Measurements from ENCODE around the gene CST6. TPM values are rescaled to one million over a fixed set of nuclear protein-coding genes. Genes with fewer than 3 reads are reported as not detected.
A peak's percentile ranks its signal among the peaks of the same experiment; 100 is the strongest.
"Not testable (repeated sequence)": the region's sequence is repeated elsewhere in the genome, so short reads cannot be mapped to it uniquely, and the experiment has no call there.

The CST6 gene
- total RNA-seq, 1 experiment from 2014 or later: not detected

DNA sequence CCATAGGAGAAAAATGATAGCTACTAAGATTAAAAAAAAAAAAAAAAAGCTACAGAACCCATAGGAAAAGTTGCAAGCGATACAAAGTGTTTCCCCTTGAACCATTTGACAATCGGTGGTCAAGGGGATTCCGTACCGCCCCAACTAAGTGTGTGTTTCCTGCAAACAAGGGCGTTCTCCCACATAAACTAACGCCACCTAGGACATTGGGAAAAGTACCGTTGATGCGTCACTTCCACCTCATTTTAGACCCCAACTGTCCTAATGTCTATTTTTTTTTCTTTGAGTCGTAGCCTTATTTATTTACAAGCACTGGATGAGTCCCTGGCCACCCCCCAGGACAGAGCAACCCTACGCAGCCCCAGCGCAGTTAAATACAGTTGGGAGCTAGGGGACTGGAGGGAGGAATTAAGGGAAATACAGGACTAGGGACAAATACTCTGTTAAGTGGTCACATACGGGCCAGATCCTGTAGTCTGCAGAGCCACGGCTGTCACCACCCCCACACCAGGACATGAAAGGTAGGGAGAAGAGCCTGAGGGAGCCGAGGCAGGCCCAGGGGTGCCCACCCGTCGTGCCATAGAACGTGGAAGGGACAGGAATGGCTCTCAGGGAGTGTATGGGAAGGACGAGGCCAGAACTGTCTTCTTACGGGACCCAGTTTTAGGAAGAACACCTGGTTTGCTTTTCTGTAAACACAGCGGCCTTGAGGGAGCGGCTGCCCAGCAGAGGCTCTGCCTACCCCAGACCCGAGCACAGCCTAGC, 28.8 kb upstream of the CST6 start:
- no peak for DNase-seq (ENCODE audit: extremely low read depth, low read depth)

- no peak for DNase-seq (ENCODE audit: extremely low read depth, low read depth)
Observed at GRCh38 chr11:65983589-65983987, 28.2 kb upstream of the CST6 start.

DNA sequence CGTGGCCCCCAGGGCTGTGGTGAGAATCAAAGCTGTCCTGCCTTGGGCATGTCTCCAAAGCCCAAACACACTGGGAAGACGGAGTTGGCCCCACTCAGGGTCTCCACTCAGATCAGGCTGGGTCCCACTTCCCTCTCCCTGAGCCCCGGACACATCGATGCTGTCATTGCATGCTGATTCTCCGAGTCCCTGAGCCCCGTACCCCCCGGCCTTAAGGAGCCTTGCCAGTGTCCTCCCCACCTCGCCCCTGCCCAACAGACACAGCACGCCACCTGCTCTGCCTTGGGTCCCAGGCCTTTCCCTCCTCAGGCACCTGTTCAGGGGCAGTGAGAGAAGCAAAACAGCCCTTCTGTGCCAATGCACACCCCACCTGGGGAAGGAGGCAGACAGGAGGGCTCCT, 24.5 kb upstream of the CST6 start:
- no peak for DNase-seq (ENCODE audit: extremely low read depth, low read depth)

DNA sequence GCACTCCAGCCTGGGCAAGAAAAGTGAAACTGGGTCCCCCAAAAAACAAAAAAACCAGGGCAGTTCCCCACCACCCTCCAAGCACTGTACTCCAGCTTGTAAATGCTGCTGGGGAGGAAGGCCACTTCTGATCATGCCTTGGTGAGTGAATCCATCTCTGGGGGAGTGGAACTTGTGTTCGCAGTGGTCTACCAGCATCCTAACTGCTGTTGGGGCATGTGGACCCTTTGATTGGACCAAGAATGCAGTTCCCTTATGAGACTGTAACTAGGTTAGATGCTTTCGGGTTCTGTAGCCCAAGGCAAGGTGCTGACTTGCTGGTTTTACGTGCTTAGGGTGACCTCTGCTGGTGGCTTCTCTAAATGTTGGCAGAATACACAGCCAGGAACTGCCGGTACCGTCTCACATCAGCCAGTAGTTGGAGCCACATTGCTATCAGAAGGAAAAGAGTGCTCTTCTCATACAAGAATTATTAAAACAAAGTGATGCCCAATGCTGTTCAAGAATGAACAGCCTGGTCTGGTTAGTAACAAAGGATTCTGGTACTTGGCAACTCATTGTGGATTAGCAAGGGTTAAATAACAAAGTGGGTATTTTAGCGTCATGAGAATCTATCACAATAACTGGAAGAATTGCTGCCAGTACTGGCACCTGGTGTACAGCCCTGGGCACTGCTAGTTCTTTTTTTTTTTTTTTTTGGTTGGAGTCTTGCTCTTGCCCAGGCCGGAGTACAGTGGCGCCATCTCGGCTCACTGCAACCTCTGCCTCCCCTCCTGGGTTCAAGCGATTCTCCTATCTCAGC, 22.8 kb upstream of the CST6 start:
- DNase-seq (ENCODE audit: extremely low read depth, low read depth): peak; percentile 92

GRCh38 chr11:65992056-65992455, 19.8 kb upstream of the CST6 start:
- DNase-seq (ENCODE audit: extremely low read depth, low read depth): no peak

GRCh38 chr11:65997286-65997685, 14.5 kb upstream of the CST6 start:
- no peak for DNase-seq (ENCODE audit: extremely low read depth, low read depth)

DNA sequence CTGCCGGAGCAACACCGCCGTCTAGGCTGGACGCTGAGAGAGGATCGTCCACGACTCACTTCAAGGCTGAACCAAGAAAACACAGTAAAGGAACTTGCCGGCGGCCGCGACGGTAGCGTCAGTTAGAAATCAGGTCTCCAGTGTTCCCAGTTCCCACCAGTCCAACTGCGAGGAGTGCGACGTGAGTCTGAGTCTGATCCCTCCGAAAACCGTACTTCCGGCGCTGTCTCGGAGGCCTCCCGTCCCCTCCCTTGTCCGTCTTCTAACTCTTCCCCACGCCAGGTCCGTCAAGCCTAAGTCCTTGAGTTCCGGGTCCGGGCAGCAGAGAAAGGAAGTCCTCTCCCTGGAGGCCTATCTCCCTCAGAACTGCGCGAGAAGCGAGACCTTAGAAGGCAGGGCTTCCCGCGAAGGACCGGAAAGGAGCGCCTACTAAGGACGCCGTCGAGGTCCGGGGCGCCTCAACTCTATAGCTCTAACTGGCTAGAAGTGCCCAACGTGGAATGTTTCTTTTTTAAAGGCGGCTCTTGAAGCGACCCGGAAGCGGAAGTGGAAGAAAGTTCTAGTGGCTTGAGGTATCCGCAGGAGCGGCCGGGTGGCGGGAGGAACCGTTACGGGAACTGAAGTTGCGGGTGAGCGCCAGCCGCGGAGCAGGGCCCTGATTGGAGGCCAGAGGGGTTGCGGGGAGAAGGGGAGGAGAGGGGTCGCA, 9.7 kb upstream of the CST6 start, which contains the start of the genes BANF1 and EIF1AD:
Gene BANF1 (plus strand): TSS at position 562 of the 706 bp plus-strand sequence. CDS start 748 bp downstream, outside the sequence.
Gene EIF1AD (minus strand): TSS at position 216 of the 706 bp plus-strand sequence. CDS start 1,768 bp downstream, outside the sequence.
- DNase-seq (ENCODE audit: extremely low read depth, low read depth): peak; percentile 89

- DNase-seq (ENCODE audit: extremely low read depth, low read depth): peak; percentile 5
Observed at GRCh38 chr11:66002648-66003225, 9.1 kb upstream of the CST6 start.

GRCh38 chr11:66003291-66003690, 8.5 kb upstream of the CST6 start:
- DNase-seq (ENCODE audit: extremely low read depth, low read depth): no peak

DNA sequence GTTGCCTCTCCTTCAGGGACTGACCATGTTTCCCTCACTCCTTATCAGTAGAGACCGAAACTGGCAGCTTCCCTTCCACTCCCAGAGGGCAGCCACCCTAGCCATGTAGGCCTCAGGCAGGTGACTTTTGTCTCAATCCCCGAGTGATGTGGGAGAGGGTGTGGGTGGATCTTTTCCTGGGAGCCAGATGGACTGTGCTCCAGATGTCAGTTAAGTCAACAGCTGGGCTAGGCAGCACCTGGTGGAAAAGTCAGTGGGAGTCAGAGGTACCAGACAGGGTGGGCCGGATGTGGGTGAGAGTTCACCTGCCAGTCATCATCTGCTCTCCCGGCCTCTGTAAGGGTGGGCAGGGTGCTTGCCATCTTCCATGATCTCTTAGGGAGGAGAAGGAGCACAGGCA, 7.6 kb upstream of the CST6 start:
- DNase-seq (ENCODE audit: extremely low read depth, low read depth): no peak

GRCh38 chr11:66006134-66006890, 5.5 kb upstream of the CST6 start:
- no peak for DNase-seq (ENCODE audit: extremely low read depth, low read depth)

DNA sequence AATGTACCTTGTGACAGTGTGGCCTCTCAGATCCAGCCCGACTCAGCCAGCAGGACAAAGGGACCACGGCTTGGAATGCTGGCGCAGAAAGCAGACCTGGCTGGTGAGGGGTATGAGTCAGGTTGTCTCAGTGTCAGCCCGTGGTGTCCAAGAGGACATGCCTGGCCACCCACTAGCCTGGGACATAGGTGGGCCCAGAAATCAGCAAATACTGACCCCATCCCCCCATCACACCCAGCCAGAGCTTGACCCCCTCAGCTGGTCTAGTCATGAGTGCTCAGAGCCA, 5.0 kb upstream of the CST6 start:
- DNase-seq (ENCODE audit: extremely low read depth, low read depth): no peak

DNA sequence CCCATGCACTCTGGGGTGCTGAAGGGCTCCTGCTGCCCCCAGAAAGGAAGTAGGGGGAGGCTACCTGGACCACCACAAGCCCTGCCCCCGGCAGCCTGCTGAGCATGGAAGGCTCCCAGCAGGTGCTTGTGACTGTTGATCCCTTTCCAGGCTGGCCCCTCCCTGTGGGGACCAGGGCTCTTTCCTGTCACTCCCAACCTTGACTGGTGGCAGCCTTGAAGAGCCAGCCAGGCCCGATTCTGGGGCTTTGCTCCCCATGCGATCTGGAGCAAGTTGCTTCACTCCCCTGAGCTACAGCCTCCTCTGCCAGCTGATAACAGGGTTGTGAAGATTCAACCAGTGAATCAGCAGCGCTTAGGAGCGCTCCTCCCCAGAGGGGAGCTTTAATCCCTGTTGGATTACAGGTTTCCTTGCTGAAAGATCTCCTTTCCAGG, 4.6 kb upstream of the CST6 start:
- DNase-seq (ENCODE audit: extremely low read depth, low read depth): no peak

- DNase-seq (ENCODE audit: extremely low read depth, low read depth): no peak
Observed at GRCh38 chr11:66008095-66008467, 3.7 kb upstream of the CST6 start.

GRCh38 chr11:66008468-66009101, 3.2 kb upstream of the CST6 start:
- no peak for DNase-seq (ENCODE audit: extremely low read depth, low read depth)

GRCh38 chr11:66010036-66010435, 1.8 kb upstream of the CST6 start:
- not testable (repeated sequence) for DNase-seq (ENCODE audit: extremely low read depth, low read depth)

- no peak for DNase-seq (ENCODE audit: extremely low read depth, low read depth)
Observed at GRCh38 chr11:66011239-66011784, 496 bp upstream of the CST6 start.

DNA sequence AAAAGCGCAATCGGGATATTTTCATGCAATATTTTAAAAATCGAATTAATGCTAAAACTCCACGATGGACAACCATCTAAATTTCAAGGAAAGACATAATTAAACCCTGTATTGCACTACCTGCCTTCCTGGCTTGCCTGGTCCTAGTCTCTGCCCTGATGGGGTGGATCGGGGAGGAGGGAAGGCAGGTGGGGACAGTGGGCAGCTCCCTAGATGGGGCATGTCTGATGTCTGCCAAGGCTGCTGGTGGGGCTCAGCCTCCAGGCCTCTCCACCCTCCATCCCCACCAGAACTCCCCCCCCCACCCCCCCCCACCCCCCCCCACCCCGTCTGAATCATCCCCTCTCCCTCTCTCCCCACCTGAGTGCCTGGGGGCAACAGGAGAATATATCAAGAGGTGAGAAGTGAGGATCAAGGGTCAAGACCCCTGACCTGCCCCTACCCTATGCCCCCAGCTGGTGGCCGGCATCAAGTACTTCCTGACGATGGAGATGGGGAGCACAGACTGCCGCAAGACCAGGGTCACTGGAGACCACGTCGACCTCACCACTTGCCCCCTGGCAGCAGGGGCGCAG, 650 bp downstream of the CST6 start:
- no peak for DNase-seq (ENCODE audit: extremely low read depth, low read depth)
